AG04450 (cell line): ENCODE data around the gene FOXJ3. TPM values are rescaled to one million over a fixed set of nuclear protein-coding genes. Genes with fewer than 3 reads are reported as not detected.

Experiments used
- CTCF ChIA-PET: fragments of 300-600, 350-600 bp; formaldehyde crosslinking; extraction: SDS; loops from one replicate; lab custom pipeline; 2022; ENCODE audit warnings: antibody characterized with exemption, inconsistent platforms; lab: Charles Lee
- POLR2A ChIA-PET: fragments of 350-600 bp; formaldehyde crosslinking; extraction: SDS; loops from one replicate; lab custom pipeline; 2021; ENCODE audit warnings: antibody characterized with exemption, inconsistent platforms; lab: Yijun Ruan, JAX
- DNase-seq: peaks from one replicate; pipeline ENCODE4 v3.0.0-alpha.2; 2011; ENCODE audit warnings: low read depth, low spot score
- H3K27ac ChIP-seq: one replicate; pipeline ENCODE4 v1.5.1; 2012; ENCODE audit warnings: low read depth, low read length, control low read depth
- H3K27me3 ChIP-seq: one replicate; pipeline ENCODE4 v1.6.0; 2012; ENCODE audit warnings: low read length; ENCODE audit not compliant: control insufficient read depth, insufficient read depth
- H3K4me3 ChIP-seq: 2 replicates; pipeline ENCODE4 v1.5.1; 2011; ENCODE audit warnings: mild to moderate bottlenecking, low read depth, low read length, control low read depth
- H3K9me3 ChIP-seq: 2 replicates; pipeline ENCODE4 v1.5.1; 2012; ENCODE audit warnings: low read length; ENCODE audit not compliant: control insufficient read depth, insufficient read depth
- polyA plus RNA-seq: library from polyadenylated mRNA; depleted of rRNA; stranded (reverse); fragments of >200 nt; gene quantifications from 2 replicates; pipeline ENCODE4 v1.2.3, GENCODE V29; 2011
- TF ChIP-seq, protein P1 (sequence below): IDR thresholded peaks from 2 replicates; pipeline ENCODE4 v1.5.1; 2011; ENCODE audit warnings: low read depth, low read length, control low read depth, inconsistent platforms

The FOXJ3 gene
- polyA plus RNA-seq, 1 experiment: 36.2 TPM

DNA sequence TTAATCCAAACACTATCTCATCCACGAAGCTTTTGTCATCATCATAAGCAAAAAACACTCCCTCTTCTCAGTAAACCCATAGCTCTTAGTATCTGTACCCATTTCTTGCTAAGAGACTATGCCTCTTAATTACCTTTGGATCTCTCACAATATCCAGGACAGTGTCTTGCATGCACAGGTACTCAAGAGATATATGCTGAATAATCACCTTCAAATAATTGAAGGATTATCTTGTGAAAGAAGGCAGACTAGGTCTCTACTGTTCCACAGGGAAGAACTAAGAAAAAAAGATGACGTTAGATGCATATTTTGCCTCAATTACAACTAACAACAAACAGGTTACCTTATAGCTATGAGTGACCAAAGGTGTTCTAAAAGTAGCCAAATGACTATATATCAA, 11.5 kb downstream of the FOXJ3 start:
- no peak overlapping the region for H3K27ac ChIP-seq
- H3K27me3 ChIP-seq: no peaks in the 10 kb centered on the region
- ChIA-PET CTCF (interaction anchor here (0.6 to 1.0 kb wide), 2 partner anchors 148 to 334 kb away, joined by 3 to 7 read pairs; no protein-coding TSS in a partner anchor), POLR2A (no interaction called here)
- H3K9me3 ChIP-seq: no peaks in the 10 kb centered on the region
- no peak overlapping the region for H3K4me3 ChIP-seq
- TF ChIP-seq, protein P1, sequence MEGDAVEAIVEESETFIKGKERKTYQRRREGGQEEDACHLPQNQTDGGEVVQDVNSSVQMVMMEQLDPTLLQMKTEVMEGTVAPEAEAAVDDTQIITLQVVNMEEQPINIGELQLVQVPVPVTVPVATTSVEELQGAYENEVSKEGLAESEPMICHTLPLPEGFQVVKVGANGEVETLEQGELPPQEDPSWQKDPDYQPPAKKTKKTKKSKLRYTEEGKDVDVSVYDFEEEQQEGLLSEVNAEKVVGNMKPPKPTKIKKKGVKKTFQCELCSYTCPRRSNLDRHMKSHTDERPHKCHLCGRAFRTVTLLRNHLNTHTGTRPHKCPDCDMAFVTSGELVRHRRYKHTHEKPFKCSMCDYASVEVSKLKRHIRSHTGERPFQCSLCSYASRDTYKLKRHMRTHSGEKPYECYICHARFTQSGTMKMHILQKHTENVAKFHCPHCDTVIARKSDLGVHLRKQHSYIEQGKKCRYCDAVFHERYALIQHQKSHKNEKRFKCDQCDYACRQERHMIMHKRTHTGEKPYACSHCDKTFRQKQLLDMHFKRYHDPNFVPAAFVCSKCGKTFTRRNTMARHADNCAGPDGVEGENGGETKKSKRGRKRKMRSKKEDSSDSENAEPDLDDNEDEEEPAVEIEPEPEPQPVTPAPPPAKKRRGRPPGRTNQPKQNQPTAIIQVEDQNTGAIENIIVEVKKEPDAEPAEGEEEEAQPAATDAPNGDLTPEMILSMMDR: no peak
- DNase-seq: no peak

DNA sequence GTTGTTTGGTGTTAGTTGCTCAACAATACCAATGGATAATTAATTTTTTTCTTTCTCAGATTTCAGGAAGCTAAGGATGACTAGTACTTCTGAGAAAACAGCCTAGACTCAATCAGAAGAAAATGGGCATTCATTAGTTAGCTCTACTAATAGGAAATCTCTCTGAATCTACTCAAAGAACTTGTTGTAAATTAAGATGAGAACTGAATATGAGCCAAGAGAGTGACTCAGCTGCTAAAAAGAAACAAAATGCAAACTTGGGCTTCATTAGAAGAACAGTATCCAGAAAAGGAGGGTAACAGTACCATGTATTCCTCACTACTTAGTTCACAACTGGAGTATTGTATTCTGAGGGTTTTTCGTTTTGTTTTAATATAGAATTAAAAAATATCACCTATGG, 12.5 kb downstream of the FOXJ3 start:
- no peak for DNase-seq
- TF ChIP-seq, protein P1: no peak
- CTCF ChIA-PET: interaction anchor here (1.0 kb wide), 1 partner anchor 147 kb away, joined by 3 read pairs; no protein-coding TSS in a partner anchor
- no peaks in the 10 kb centered on the region for H3K27me3 ChIP-seq
- no peaks in the 10 kb centered on the region for H3K9me3 ChIP-seq
- no peak overlapping the region for H3K4me3 ChIP-seq
- no peak overlapping the region for H3K27ac ChIP-seq
- POLR2A ChIA-PET: no interaction called here

DNA sequence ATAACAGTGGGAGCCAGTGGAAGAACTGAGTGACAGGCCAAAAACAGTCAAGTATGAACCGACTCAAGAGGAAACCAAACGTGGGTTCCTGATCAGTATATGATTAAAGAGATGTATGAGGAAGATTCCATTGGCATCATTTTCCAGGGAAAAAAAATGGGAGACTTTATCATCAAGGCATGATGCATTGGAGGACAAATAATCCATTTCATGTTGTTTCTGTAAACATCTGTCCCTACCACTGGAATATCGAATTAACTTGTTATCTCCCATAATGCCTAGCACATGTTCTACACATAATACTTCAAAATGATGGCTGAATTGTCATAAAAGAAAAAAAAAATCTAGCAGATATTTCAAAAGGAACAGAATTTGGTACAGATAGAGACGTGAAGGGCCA, 13.3 kb downstream of the FOXJ3 start:
- no peak for DNase-seq
- Histone ChIP-seq H3K9me3 (no peaks in the 10 kb centered on the region), H3K4me3 (no peak overlapping the region), H3K27ac (no peak overlapping the region), H3K27me3 (no peaks in the 10 kb centered on the region)
- TF ChIP-seq, protein P1: no peak
- ChIA-PET CTCF (interaction anchor here (2.8 kb wide), 1 partner anchor 148 kb away, joined by 10 read pairs; no protein-coding TSS in a partner anchor), POLR2A (no interaction called here)

DNA sequence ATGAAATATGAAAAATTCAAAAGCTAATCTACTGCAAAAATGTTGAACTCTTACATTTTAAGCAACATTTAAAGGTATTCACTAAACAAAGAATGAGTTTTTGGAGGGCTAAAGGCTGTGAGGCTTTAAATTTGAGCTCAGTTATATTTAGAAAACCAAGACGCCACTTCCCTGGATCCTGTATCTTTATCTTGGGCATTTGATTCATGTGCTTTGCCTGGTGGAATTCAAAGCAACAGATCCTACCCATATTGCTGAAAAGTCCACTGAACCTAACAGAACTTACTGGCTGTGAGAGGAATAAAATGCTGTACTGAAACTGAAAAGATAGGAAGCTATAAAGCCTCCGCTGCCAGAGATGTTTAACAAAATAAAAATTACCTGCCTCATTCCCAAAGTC, 14.3 kb downstream of the FOXJ3 start:
- CTCF ChIA-PET: interaction anchor here (0.6 to 2.8 kb wide), 3 partner anchors 9 to 445 kb away, joined by 3 to 10 read pairs (median 3); no protein-coding TSS in a partner anchor

More for the DNA sequence above, 14.3 kb downstream of the FOXJ3 start:
- Histone ChIP-seq H3K27me3 (no peaks in the 10 kb centered on the region), H3K27ac (no peak overlapping the region), H3K9me3 (no peaks in the 10 kb centered on the region), H3K4me3 (no peak overlapping the region)
- TF ChIP-seq, protein P1: no peak
- no peak for DNase-seq
- POLR2A ChIA-PET: no interaction called here
